ENCODE results near the gene OBP2B.

Gene OBP2B

GRCh38 chr9:133167096-133167730 lies 41.8 kb downstream of the OBP2B start:
- DNase-seq (ENCODE audit: low read depth in 2 of 2), result no peak

- DNase-seq (ENCODE audit: low read depth in 2 of 2), result no peak
These were observed 42.7 kb downstream of the OBP2B start for GRCh38 chr9:133166392-133166791.

- no peak for DNase-seq (ENCODE audit: low read depth in 2 of 2)
These were observed 43.7 kb downstream of the OBP2B start for GRCh38 chr9:133165452-133165730.

GRCh38 chr9:133164191-133164590 lies 44.9 kb downstream of the OBP2B start:
- DNase-seq (ENCODE audit: low read depth in 2 of 2), result no peak

GRCh38 chr9:133163504-133164172 lies 45.4 kb downstream of the OBP2B start, which contains the start of gene GBGT1:
GBGT1 (minus strand) TSS chr9:133163914; CDS start chr9:133162412, 1,502 bp downstream.
- no peak for DNase-seq (ENCODE audit: low read depth in 2 of 2)

- no peak for DNase-seq (ENCODE audit: low read depth in 2 of 2)
These were observed 46.1 kb downstream of the OBP2B start for GRCh38 chr9:133162861-133163503.

GRCh38 chr9:133161547-133161950 lies 47.5 kb downstream of the OBP2B start:
- no peak for DNase-seq (ENCODE audit: low read depth in 2 of 2)

GRCh38 chr9:133160742-133161546 lies 48.1 kb downstream of the OBP2B start:
- no peak for DNase-seq (ENCODE audit: low read depth in 2 of 2)

DNA sequence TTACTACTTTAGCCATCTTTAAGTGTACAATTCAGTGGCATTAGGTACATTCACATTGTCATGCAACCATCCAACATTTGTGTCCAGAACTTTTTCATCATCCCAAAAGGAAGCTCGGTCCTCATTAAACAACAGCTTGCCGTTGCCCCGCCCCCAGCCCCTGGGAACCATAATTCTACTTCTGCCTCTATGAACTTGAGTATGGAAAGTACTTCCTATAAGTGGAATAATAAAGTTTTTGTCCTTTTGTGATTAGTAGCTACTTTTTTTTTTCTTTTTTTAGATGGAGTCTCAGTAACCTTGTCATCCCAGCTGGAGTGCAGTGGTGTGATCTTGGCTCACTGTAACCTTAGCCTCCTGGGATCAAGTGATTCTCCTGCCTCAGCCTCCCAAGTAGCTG lies 50.4 kb downstream of the OBP2B start:
- DNase-seq (ENCODE audit: low read depth in 2 of 2), result no peak

All from stimulated activated CD4-positive, alpha-beta T cell treated with anti-CD3 and anti-CD28 coated beads, Interleukin-1b, Interleukin-23, amount 100 ng/mL, for 1 hour (primary cell).